ENCODE data around the gene AGPAT4.

GRCh38 chr6:161101517-161101916, 172.3 kb downstream of the AGPAT4 start:
- TF ChIP-seq EZH2 (IDR thresholded peaks at IDR 0.05; ENCODE audit: insufficient read depth, poor library complexity, severe bottlenecking) (no peak), EZH2phosphoT487 (IDR thresholded peaks at IDR 0.05; ENCODE audit: insufficient read depth, low read depth) (no peak)

All from GM23248 (cell line).